ENCODE data around the gene VPS11.

The VPS11 gene

GRCh38 chr11:119126675-119127268, 59.2 kb downstream of the VPS11 start:
- DNase-seq, result no peak

DNA sequence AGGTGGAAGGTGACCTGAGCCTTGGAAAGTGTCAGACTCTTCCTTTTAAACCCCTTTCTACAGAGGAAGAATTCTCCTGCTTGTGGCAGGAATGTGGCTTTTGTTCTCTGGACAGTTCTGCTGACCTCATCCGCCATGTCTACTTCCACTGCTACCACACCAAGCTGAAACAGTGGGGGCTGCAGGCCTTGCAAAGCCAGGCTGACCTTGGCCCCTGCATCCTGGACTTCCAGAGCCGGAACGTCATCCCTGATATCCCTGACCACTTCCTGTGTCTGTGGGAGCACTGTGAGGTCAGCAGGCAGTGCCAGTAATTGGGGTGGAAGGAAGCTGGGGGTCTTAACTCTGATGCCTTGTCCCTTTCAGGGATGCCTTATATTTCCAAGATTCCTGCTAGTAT, 63.0 kb downstream of the VPS11 start:
- no peak for DNase-seq

All from NCI-H1105 (cell line).